Effector CD8-positive, alpha-beta T cell (primary cell): ENCODE data around the gene FOSL1.

Experiments
- DNase-seq: peaks from one replicate; lab custom pipeline; 2025; lab: John Stamatoyannopoulos, UW

The FOSL1 gene

GRCh38 chr11:65882120-65883057 lies 17.8 kb downstream of the FOSL1 start:
- DNase-seq, result no peak

- no peak for DNase-seq
Observed at GRCh38 chr11:65880844-65881421, 19.3 kb downstream of the FOSL1 start.

- no peak for DNase-seq
Observed at GRCh38 chr11:65880027-65880426, 20.2 kb downstream of the FOSL1 start.

- peak; percentile 26 for DNase-seq
Observed at GRCh38 chr11:65879617-65880016, 20.6 kb downstream of the FOSL1 start, which contains the start of gene CTSW. Gene CTSW (plus strand): TSS chr11:65879837. CDS start chr11:65879855, 18 bp downstream.

GRCh38 chr11:65873318-65874156 lies 26.7 kb downstream of the FOSL1 start:
- peak; percentile 94 for DNase-seq

GRCh38 chr11:65872586-65873317 lies 27.4 kb downstream of the FOSL1 start, which contains the start of gene EFEMP2:
Gene EFEMP2 (minus strand): TSS chr11:65872800. CDS start chr11:65872354, 446 bp downstream.
- no peak for DNase-seq

- no peak for DNase-seq
Observed at GRCh38 chr11:65871811-65872548, 28.2 kb downstream of the FOSL1 start.

- DNase-seq, result no peak
Observed at GRCh38 chr11:65870706-65871681, 29.2 kb downstream of the FOSL1 start.

- DNase-seq, result no peak
Observed at GRCh38 chr11:65870307-65870658, 29.9 kb downstream of the FOSL1 start.

GRCh38 chr11:65869643-65870306 lies 30.4 kb downstream of the FOSL1 start:
- no peak for DNase-seq

- DNase-seq, result no peak
Observed at GRCh38 chr11:65868907-65869306, 31.3 kb downstream of the FOSL1 start.

- DNase-seq, result no peak
Observed at GRCh38 chr11:65868076-65868667, 32.0 kb downstream of the FOSL1 start.

- DNase-seq, result no peak
Observed at GRCh38 chr11:65867284-65868071, 32.7 kb downstream of the FOSL1 start.

GRCh38 chr11:65866509-65867283 lies 33.5 kb downstream of the FOSL1 start:
- DNase-seq, result no peak

GRCh38 chr11:65865550-65866172 lies 34.5 kb downstream of the FOSL1 start:
- no peak for DNase-seq

- no peak for DNase-seq
Observed at GRCh38 chr11:65864706-65865471, 35.3 kb downstream of the FOSL1 start.
